Duodenal mucosa (tissue), 2 donors: Measurements from ENCODE around the gene PHTF2.

Experiments
- H3K27ac ChIP-seq: one replicate; pipeline ENCODE4 v1.7.0; 2013; ENCODE audit warnings: low read depth, low read length
- H3K27me3 ChIP-seq, 2 donors: one replicate each; pipeline ENCODE4 v1.7.0; 2013; ENCODE audit warnings: low read length in 2 of 2, control low read depth in 1 of 2; ENCODE audit not compliant: insufficient read depth in 2 of 2, control insufficient read depth in 1 of 2
- H3K36me3 ChIP-seq, 2 donors: one replicate each; pipeline ENCODE4 v1.7.0; 2013; ENCODE audit warnings: low read length in 2 of 2, control low read depth in 1 of 2; ENCODE audit not compliant: insufficient read depth in 2 of 2, control insufficient read depth in 1 of 2
- H3K4me1 ChIP-seq, 2 donors: one replicate each; pipeline ENCODE4 v1.7.0; 2013; ENCODE audit warnings: low read length in 2 of 2, control low read depth in 1 of 2; ENCODE audit not compliant: insufficient read depth in 2 of 2, control insufficient read depth in 1 of 2
- H3K4me3 ChIP-seq, 2 donors: one replicate each; pipeline ENCODE4 v1.7.0; 2013; ENCODE audit warnings: low read length in 2 of 2, low read depth in 1 of 2
- H3K9ac ChIP-seq, 2 donors: one replicate each; pipeline ENCODE4 v1.7.0; 2013; ENCODE audit warnings: low read length in 2 of 2, low read depth in 1 of 2
- H3K9me3 ChIP-seq, 2 donors: one replicate each; pipeline ENCODE4 v1.7.0; 2013; ENCODE audit warnings: low read length in 2 of 2, control low read depth in 1 of 2; ENCODE audit not compliant: control insufficient read depth in 1 of 2

Gene PHTF2

GRCh38 chr7:77791336-77791735, 7.2 kb upstream of the PHTF2 start:
- H3K36me3 ChIP-seq = peaks cover 3 to 9% of the 10 kb centered on the region in 2 donors
- peaks cover 0 to 2% of the 10 kb centered on the region in 2 donors for H3K4me1 ChIP-seq
- no peaks in the 10 kb centered on the region for H3K9me3 ChIP-seq
- no peak overlapping the region for H3K9ac ChIP-seq
- H3K4me3 ChIP-seq = no peak overlapping the region
- no peak overlapping the region for H3K27ac ChIP-seq
- H3K27me3 ChIP-seq = no peaks in the 10 kb centered on the region

GRCh38 chr7:77791956-77792355, 6.6 kb upstream of the PHTF2 start:
- no peak overlapping the region for H3K27ac ChIP-seq

DNA sequence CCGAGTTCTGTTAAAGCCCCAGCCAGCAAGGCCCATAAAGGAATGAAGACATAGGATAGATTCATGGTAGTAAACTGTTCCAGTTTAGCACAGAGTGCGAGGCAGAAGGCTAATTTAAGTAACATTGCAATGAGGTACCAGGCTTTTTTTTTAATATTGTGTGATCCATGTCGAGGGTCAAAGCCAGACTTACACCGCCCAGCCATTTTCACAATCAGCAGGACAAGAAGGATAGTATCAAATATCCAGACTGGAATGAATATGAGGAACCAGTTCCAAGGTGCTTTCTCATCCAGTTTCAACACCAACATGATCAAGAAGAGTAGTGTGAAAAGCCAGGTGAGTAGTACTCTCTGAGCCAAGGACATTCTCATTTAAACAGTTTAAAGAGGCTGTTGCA, 4.6 kb upstream of the PHTF2 start:
- no peak overlapping the region for H3K4me3 ChIP-seq
- peaks cover 3 to 9% of the 10 kb centered on the region in 2 donors for H3K36me3 ChIP-seq
- peaks cover 14 to 15% of the 10 kb centered on the region in 2 donors for H3K4me1 ChIP-seq
- H3K9me3 ChIP-seq = no peaks in the 10 kb centered on the region
- no peak overlapping the region for H3K9ac ChIP-seq
- no peaks in the 10 kb centered on the region for H3K27me3 ChIP-seq
- H3K27ac ChIP-seq = no peak overlapping the region

More at GRCh38 chr7:77791956-77792355, 6.6 kb upstream of the PHTF2 start:
- H3K27me3 ChIP-seq = no peaks in the 10 kb centered on the region
- no peak overlapping the region for H3K4me3 ChIP-seq
- no peaks in the 10 kb centered on the region for H3K9me3 ChIP-seq
- peaks cover 3 to 9% of the 10 kb centered on the region in 2 donors for H3K36me3 ChIP-seq
- H3K4me1 ChIP-seq = peaks cover 6 to 8% of the 10 kb centered on the region in 2 donors
- H3K9ac ChIP-seq = no peak overlapping the region

- no peaks in the 10 kb centered on the region for H3K27me3 ChIP-seq
- no peak overlapping the region for H3K4me3 ChIP-seq
- peaks cover 20 to 31% of the 10 kb centered on the region in 2 donors for H3K4me1 ChIP-seq
- no peak overlapping the region for H3K9ac ChIP-seq
- no peak overlapping the region for H3K27ac ChIP-seq
- H3K9me3 ChIP-seq = no peaks in the 10 kb centered on the region
- peaks cover 3 to 9% of the 10 kb centered on the region in 2 donors for H3K36me3 ChIP-seq
Observed at GRCh38 chr7:77796109-77796508, 2.5 kb upstream of the PHTF2 start.

DNA sequence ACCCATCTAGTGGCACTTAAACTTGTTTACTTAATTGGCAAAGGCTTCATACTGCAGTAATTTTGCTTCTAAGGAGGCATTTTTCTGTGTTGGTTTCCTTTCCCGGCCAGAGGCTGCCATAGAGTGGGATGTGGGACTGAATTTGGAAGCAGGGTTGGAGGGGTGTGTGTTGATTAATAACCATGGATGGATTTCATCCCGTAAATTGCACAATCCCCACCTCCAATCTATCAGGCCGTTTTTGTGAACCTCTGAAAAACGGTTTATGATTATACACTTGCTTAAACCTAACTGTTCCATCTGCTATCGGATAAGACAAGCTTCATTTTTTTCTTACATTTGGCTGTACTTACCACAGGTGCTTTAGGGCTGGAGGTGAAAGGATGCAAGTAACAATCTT, 1.6 kb upstream of the PHTF2 start:
- Histone ChIP-seq H3K27ac (no peak overlapping the region), H3K4me3 (peak overlapping the region; percentile 85 to 99), H3K9ac (peak overlapping the region; percentile 82 to 91), H3K36me3 (peaks cover 3 to 9% of the 10 kb centered on the region in 2 donors), H3K9me3 (no peaks in the 10 kb centered on the region), H3K27me3 (no peaks in the 10 kb centered on the region), H3K4me1 (peaks cover 20 to 32% of the 10 kb centered on the region in 2 donors)

- peak overlapping the region; percentile 85 to 99 for H3K4me3 ChIP-seq
Observed at GRCh38 chr7:77797734-77798393, 709 bp upstream of the PHTF2 start.

DNA sequence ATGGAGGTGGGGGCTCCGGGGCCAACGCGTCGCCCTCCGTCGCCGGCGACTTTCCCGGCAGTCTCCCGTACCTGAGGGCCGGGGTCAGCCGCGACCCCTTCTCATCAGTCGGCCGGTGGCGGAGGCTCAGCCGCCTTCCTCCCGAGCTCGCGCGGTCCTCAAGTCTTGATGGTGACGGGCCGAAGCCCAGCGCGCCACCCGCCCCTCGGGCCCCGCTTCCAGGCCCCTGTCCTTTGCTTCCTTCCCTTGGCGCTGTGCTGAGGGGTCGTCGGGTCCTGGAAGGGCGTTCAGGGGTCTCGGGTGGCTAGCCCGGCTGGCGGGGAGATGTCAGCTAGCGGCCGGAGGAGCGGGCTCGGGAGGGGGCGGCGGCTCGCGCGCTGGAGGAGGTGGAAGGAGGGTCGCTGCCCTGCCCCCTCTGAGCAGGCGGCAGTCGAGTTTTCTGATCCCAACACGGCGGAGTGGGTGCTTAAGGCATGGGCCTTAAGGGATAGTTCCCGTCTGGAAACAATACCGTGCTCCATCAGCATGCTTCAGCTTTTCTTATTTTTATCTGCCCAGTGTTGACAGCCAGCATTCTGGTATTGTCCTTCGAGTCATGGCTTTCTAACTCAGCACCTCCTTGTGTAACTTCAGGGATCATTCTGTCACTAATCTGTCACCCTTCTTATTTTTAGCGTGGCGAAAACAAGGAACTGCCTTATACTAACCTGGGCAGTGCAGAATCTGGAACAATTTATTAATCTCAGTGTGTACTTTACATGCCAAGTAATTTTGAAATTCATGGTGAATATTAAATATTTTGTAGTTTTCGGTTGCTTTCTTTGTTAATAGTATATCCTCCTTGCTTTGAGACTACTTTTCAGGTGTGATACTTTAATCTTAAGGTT, 748 bp downstream of the PHTF2 start:
- Histone ChIP-seq H3K36me3 (no peaks in the 10 kb centered on the region), H3K27me3 (no peaks in the 10 kb centered on the region), H3K4me3 (peak overlapping the region; percentile 88 to 99), H3K9me3 (no peaks in the 10 kb centered on the region), H3K4me1 (peaks cover 20 to 32% of the 10 kb centered on the region in 2 donors), H3K9ac (peak overlapping the region; percentile 66 to 76), H3K27ac (peak overlapping the region; percentile 69)

More at GRCh38 chr7:77797734-77798393, 709 bp upstream of the PHTF2 start:
- Histone ChIP-seq H3K36me3 (peaks cover 3 to 9% of the 10 kb centered on the region in 2 donors), H3K4me1 (peaks cover 20 to 32% of the 10 kb centered on the region in 2 donors), H3K27me3 (no peaks in the 10 kb centered on the region), H3K9me3 (no peaks in the 10 kb centered on the region), H3K9ac (peak overlapping the region; percentile 82 to 91), H3K27ac (peak overlapping the region; percentile 78)

- peak overlapping the region in 1 of 2 donors; percentile 6 for H3K9ac ChIP-seq
- H3K4me3 ChIP-seq = peak overlapping the region; percentile 88 to 99
- no peak overlapping the region for H3K27ac ChIP-seq
Observed at GRCh38 chr7:77800158-77800557, 1.6 kb downstream of the PHTF2 start.

GRCh38 chr7:77800730-77801129, 2.2 kb downstream of the PHTF2 start:
- Histone ChIP-seq H3K4me1 (peaks cover 20 to 32% of the 10 kb centered on the region in 2 donors), H3K36me3 (no peaks in the 10 kb centered on the region), H3K27ac (no peak overlapping the region), H3K4me3 (no peak overlapping the region), H3K9ac (peak overlapping the region in 1 of 2 donors; percentile 6), H3K9me3 (no peaks in the 10 kb centered on the region), H3K27me3 (no peaks in the 10 kb centered on the region)

More at GRCh38 chr7:77800158-77800557, 1.6 kb downstream of the PHTF2 start:
- Histone ChIP-seq H3K4me1 (peaks cover 20 to 32% of the 10 kb centered on the region in 2 donors), H3K27me3 (no peaks in the 10 kb centered on the region), H3K36me3 (no peaks in the 10 kb centered on the region), H3K9me3 (no peaks in the 10 kb centered on the region)
